ENCODE data around the gene SLC6A17.

SLC6A17 gene

DNA sequence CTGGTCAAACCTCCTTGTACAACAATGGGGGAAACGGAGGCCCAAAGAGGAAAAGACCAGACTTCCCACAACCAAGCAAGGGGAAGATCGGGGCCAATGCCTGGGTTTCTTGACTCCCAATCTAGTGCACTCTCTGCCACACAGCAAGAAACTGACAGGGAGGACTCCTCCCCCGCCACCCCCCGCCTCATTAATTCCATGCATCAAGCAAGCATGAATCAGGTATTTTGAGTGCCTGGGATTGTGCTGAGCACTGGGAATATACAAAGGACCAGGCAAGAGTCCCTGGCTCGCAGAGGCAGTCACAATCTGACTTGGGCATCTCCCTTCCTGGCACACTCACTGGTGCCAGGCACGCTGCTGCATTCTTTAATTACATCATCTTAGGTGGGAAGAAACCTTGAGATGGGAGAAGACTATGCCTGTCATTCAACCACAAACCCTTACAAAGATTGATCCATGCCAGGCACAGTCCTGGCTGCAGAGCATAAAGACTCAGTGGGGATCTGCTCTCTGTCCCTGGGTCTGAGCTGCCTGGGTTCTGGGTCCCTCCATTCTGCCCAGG lies 55.4 kb downstream of the SLC6A17 start:
- no peak for DNase-seq

DNA sequence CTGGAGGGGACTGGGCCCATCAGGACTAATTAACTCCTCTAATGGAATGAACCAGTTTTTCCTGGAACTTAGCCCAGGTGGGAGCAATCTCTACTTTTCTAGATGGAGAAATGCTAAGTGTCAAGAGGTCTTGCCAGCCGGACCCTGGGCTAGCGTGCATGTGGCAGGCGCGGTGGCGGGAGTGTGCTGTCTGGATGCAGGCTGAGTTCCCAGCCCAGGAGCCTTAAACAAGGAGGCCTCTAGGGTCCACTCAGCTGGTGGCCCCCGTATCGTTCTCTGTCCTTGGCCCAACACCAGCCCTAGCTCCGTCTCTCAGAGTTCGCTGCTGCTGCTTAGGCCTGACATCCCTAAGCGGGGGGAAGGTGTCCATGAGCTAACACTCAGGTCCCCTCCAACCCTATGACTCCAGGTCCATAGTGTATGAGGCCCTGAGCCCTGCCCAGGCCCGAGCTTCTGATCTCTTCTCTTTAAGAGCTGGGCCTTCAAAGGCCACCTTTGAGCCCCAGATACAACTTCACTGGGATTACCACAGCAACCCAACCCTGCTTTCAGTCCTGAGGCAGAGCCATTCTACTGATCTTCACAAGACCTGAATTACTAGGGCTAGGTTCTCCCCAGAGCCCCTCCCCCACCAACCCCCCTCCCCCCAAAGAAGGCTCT lies 56.1 kb downstream of the SLC6A17 start:
- no peak for DNase-seq

DNA sequence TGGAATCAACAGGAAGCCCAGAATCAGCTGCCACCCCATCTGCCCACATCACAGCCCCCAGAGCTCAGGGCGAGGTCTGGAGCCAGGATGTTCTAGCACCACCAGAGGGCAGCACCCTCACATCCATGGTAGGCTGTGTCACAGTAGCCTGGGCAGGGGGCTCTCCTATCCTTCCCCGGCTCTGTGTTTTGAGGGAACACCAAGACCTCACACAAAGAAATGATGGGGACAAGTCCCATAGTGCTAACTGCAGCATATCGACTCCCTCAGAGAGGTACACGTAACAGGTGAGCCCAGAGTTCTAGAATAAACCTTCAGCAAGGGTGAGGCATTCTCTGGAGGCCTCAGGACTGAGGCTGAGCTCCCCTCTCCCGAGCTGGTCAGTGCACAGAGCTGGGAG lies 57.5 kb downstream of the SLC6A17 start:
- DNase-seq = peak; percentile 75

DNA sequence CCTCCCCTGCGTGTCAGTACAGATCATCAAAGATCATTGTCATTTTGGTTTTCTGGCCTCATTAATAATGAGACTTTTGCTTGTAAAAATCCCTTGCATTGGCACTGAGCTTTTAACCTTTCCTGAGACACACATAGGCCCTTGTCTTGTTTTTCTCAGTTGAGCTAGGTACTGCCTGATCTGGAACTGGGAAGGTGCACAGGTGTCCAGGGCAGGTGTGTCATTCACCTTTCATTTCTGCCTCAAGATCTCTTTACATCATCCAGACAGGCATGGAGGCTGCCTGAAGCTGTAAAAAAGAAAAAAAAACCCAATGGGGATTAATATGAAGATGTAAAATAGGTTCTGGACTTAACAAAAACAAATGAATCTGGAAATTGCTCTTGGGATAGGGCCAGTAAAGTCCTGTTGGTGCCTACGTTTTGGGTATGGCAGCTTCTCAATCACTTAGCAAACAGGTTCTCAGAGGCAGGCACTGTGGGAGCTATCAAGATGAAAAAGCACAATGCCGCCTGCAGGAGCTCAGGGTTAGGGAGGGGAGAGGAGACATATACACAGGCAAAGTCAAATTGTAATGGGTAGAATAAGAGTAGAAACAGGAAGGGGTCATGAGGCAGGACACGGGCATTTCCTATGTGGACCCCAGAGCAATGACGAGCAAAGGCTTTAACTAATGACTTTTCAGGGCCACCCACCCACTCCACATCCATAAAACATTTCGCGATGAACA lies 58.8 kb downstream of the SLC6A17 start:
- DNase-seq = no peak

- peak; percentile 79 for DNase-seq
Observed at GRCh38 chr1:110209715-110210603, 59.7 kb downstream of the SLC6A17 start, which contains the start of gene KCNC4. KCNC4 (plus strand) TSS chr1:110210314; CDS start chr1:110211500, 1,186 bp downstream.

GRCh38 chr1:110210604-110211495 lies 60.6 kb downstream of the SLC6A17 start:
- peak; percentile 23 for DNase-seq

- DNase-seq = no peak
Observed at GRCh38 chr1:110211496-110212168, 61.3 kb downstream of the SLC6A17 start.

DNA sequence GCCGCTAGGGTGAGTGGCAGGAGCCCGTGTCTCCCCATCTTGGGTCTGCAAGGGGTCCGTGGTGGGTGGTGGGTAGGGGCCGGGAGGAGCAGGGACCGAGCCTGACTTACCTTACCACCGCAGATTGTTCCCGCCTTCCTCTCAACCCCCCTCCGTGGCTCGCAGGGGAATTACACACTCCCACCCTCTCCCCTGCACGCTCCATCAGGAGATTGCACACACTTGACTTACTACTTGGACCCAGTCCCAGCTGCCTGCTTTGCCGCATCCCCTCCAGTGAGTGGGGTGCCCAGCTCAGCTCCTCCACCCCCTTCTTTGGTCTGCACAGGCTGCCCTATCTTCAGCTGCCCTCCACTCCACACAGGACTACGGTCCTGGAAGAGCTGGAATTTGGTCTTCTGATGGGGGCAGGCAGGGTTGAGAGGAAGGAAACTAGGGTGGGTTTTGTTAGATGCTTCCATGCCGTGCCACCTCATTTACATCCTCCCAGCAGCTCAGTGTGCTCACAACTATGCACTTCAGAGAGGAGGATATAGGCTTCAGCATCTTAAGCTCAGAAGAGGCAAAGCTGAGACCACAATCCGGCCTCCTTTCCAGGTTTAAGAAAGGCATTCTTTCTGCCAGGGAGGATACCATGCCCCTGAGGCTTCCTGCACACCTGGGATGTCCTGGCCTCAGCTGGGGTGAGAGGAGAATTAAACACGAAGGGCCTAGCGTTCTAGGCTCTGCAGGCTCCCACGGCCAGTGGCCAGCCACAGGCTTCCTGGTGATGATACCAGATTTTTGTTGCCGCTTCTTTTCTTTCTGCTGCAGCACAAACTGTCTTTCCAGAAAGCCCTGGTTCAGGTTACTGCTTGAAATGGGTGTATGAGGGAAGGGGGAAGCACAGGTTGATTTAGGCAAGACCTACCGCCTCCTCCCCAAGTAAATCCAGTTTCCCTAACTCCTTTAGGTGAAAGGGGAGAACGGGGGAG lies 62.2 kb downstream of the SLC6A17 start:
- DNase-seq = peak; percentile 88

DNA sequence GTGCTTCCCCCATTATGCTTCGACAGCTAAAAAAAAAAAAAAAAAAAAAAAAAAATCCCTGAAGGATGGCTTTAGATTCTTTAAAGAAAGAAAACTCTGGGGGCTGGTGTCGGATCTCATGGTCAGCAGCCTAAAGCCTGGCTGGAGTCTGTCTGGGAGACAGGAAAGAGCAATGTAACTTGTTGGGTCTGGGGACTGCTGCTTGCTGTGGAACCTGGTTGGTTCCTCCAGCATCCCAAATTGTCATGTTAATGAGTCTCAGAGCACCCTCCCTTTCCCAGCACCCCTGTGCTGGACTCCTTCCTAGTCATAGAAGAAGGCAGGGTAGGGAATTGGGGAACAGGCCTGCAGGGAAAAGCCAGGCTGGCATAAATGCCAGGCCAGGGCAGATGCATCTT lies 62.8 kb downstream of the SLC6A17 start:
- DNase-seq = no peak

- DNase-seq = peak; percentile 37
Observed at GRCh38 chr1:110214454-110215404, 64.4 kb downstream of the SLC6A17 start.

DNA sequence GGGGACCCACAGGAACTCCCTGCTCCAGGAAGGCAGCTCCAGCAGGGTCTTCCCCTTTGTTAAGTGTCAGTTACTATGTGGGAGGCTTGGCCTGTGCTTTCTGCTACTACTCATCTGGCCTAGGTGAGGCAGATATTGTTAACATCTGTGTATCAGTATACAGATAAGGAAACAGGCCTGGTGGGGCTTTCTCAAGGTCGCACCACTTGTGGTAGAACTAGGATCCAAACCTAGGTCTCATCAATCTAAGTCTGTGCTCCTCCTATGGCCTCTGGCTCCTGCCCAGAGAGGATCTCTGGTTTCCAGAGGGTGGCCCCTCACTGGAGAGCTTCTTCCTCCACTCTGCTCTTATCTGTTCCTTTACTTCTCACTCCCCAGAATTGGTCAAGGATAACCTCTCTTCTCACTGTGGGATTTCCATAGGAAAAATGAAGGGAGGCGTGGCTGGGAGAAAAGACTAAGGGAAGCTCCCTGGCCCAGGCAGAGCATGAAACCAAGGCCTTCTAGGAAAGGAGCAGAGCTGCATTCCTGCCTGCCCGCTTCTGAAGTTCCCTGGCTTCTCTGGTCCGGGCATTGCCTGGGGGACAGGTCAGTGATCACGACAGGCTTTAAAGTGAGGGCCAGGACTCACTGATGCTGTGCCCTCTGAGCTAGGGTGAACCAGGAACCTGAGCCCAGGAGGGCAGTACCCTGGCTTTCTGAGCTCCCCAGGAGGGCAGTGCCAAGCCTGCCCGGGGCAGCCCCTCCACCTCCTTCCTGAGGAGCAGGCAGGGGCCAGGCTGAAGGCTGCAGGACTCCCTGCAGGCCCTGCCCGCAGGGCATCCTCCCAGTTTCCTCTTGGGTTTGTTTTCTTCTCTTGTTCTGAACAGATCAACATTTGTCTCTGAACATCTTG lies 65.6 kb downstream of the SLC6A17 start:
- DNase-seq = no peak

DNA sequence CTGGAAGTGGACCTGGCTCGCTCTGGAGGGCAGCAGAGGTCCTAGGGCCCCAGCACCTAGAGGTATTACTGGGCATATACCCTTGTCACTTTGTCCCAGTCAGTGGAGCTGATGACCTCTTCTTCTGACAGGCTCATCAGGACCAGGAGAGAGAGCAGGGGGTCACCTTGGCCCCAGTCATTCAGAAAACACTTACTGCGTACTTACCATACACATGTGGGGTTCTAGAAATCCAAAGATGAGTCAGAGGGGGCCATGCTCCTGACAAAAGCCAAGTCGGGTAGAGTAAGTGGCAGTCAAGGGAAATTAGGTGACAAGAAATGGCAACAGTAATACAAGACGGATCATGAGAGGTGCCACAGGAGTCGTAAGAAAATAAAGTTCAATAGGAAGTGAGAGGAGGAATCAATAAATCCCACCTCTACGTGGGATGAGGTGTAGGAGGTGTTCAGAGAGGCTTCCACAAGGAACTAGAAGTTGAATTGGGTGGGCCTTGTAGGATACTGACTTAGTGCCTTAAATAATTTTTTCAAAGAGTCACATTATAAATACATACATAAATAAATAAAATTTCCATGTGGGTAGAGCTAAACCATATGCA lies 66.7 kb downstream of the SLC6A17 start:
- DNase-seq = no peak

- DNase-seq = no peak
Observed at GRCh38 chr1:110218137-110218536, 67.8 kb downstream of the SLC6A17 start.

DNA sequence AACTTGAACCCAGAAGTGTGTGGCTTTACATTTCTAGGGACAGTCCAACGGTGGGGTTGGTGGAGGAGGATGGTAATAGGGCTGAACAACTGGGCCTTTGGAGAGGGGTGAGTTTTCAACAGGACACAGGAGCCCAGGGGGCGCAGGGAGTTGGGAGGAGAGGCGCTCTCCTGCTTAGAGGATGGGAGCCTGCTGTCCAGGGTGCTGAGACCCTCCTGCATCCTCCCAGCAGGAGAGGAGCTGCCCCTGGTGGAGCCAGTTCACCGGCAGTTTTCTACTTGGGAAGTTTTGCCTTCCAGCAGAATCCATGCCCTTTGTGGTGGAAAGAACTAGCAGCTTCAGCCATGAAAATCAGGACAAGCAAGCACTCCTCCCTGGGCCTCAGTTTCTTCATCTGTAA lies 68.4 kb downstream of the SLC6A17 start:
- DNase-seq = no peak

DNA sequence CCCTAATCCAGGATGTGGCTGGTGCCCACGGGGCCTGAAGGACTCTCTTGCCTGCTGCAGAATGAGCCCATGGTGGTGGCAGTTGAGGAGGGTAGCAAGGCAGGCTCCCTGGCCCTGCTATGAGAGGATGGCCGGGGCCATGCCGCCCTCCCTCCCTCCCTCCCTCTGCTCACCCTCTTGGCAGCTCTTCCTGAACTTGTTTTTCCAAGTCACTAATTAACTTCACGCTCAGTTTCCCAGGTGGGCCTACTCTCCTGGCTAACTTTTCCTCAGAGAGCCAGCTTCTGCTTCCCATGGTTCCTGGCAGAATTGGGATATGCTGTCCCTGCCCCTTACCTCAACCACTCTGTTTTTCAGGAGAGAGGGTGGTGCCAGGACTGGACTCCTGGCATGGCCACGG lies 70.0 kb downstream of the SLC6A17 start:
- DNase-seq = no peak

- no peak for DNase-seq
Observed at GRCh38 chr1:110221119-110221518, 70.8 kb downstream of the SLC6A17 start.

- no peak for DNase-seq
Observed at GRCh38 chr1:110223127-110223526, 72.8 kb downstream of the SLC6A17 start.

GRCh38 chr1:110223581-110223980 lies 73.3 kb downstream of the SLC6A17 start:
- no peak for DNase-seq

Data from DMS79 treated with DMSO at 0.1 percent for 48 hours (cell line).